Measurements from ENCODE around the gene GAS7. TPM values are rescaled to one million over a fixed set of nuclear protein-coding genes. Genes with fewer than 3 reads are reported as not detected.

GAS7 gene
- total RNA-seq, 1 donor from 2014 or later = 0.26 TPM

DNA sequence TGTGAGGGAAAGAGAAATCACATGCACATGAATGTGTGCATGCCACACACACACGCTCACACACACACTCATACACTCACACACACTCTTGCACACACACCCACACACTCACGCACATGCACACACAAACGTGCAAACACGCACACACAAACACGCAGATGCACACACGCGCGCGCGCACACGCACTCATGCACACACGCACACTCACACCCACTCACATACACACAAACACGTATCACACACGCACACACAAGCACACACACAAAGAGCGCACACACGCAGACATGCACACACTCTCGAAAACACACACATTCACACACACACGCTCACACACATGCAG lies 72.2 kb downstream of the GAS7 start:
- intact Hi-C loops (cut with micrococcal nuclease) = no loop called here
- no peak for DNase-seq
- H3K9me3 Mint-ChIP-seq = no peaks in the 10 kb centered on the region
- H3K4me3 Mint-ChIP-seq = no peak overlapping the region
- H3K27me3 Mint-ChIP-seq = no peaks in the 10 kb centered on the region
- H3K4me1 Mint-ChIP-seq = peaks cover 5% of the 10 kb centered on the region
- no peaks in the 10 kb centered on the region for H3K36me3 Mint-ChIP-seq (ENCODE audit: low read depth)
- no peak overlapping the region for H3K27ac Mint-ChIP-seq

- no peaks in the 10 kb centered on the region for H3K36me3 Mint-ChIP-seq (ENCODE audit: low read depth)
- intact Hi-C loops (cut with micrococcal nuclease) = no loop called here
- DNase-seq = no peak
- H3K27me3 Mint-ChIP-seq = no peaks in the 10 kb centered on the region
- peaks cover 5% of the 10 kb centered on the region for H3K4me1 Mint-ChIP-seq
- no peak overlapping the region for H3K27ac Mint-ChIP-seq
- no peaks in the 10 kb centered on the region for H3K9me3 Mint-ChIP-seq
- H3K4me3 Mint-ChIP-seq = no peak overlapping the region
Observed at GRCh38 chr17:10125531-10126275, 72.7 kb downstream of the GAS7 start.

- DNase-seq = no peak
- H3K4me3 Mint-ChIP-seq = no peak overlapping the region
- no peak overlapping the region for H3K27ac Mint-ChIP-seq
- H3K36me3 Mint-ChIP-seq (ENCODE audit: low read depth) = no peaks in the 10 kb centered on the region
- H3K9me3 Mint-ChIP-seq = no peaks in the 10 kb centered on the region
- H3K27me3 Mint-ChIP-seq = no peaks in the 10 kb centered on the region
- intact Hi-C loops (cut with micrococcal nuclease) = no loop called here
- peaks cover 22% of the 10 kb centered on the region for H3K4me1 Mint-ChIP-seq
Observed at GRCh38 chr17:10123093-10123492, 75.3 kb downstream of the GAS7 start.

GRCh38 chr17:10121971-10122707 lies 76.3 kb downstream of the GAS7 start:
- intact Hi-C loops (cut with micrococcal nuclease) = no loop called here
- Mint-ChIP-seq H3K36me3 (ENCODE audit: low read depth) (no peaks in the 10 kb centered on the region), H3K9me3 (no peaks in the 10 kb centered on the region), H3K27me3 (no peaks in the 10 kb centered on the region), H3K27ac (no peak overlapping the region), H3K4me1 (peaks cover 22% of the 10 kb centered on the region), H3K4me3 (no peak overlapping the region)
- no peak for DNase-seq

DNA sequence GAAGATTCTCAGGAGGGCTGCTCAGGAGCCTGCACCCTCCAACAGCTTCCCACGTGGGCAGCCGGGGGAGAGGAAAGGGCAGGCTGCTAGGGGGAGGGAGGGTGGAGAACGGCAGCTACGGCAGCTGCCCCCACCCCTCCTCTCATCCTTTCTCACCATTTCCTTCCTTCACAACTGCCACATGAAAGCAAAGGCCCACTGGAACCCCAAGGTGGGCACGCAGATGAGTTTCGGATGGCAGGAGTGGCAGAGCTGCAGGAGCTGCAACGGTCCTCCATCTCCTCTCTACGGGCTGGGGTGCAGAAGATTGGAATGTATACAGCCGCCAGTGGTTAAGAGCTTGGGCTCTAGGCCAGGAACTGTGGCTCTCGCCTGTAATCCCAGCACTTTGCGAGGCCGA lies 77.7 kb downstream of the GAS7 start:
- intact Hi-C loops (cut with micrococcal nuclease) = no loop called here
- H3K9me3 Mint-ChIP-seq = no peaks in the 10 kb centered on the region
- no peak overlapping the region for H3K4me3 Mint-ChIP-seq
- H3K4me1 Mint-ChIP-seq = peaks cover 23% of the 10 kb centered on the region
- no peak overlapping the region for H3K27ac Mint-ChIP-seq
- DNase-seq = no peak
- no peaks in the 10 kb centered on the region for H3K27me3 Mint-ChIP-seq
- H3K36me3 Mint-ChIP-seq (ENCODE audit: low read depth) = no peaks in the 10 kb centered on the region

DNA sequence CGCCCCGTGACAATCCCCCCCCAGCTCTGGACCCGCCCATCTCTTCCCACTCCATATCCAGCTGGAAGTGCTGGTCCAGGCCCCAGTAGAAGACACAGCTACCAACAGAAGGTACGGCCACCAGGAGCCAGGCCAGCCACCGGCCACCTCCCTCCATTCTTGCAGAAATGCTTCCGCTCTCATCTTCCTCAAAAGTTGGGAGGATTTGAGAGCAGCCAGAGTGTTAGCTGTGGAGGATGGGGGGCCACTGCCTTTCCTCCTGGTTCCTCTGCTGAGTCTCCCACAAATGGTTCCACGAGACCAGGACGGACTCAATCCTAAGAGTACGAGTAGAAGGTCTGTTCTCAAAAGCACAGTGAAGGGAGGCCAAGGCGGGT lies 78.3 kb downstream of the GAS7 start:
- H3K4me3 Mint-ChIP-seq = no peak overlapping the region
- H3K4me1 Mint-ChIP-seq = peaks cover 27% of the 10 kb centered on the region
- intact Hi-C loops (cut with micrococcal nuclease) = no loop called here
- H3K27ac Mint-ChIP-seq = no peak overlapping the region
- H3K9me3 Mint-ChIP-seq = no peaks in the 10 kb centered on the region
- DNase-seq = no peak
- no peaks in the 10 kb centered on the region for H3K27me3 Mint-ChIP-seq
- no peaks in the 10 kb centered on the region for H3K36me3 Mint-ChIP-seq (ENCODE audit: low read depth)

DNA sequence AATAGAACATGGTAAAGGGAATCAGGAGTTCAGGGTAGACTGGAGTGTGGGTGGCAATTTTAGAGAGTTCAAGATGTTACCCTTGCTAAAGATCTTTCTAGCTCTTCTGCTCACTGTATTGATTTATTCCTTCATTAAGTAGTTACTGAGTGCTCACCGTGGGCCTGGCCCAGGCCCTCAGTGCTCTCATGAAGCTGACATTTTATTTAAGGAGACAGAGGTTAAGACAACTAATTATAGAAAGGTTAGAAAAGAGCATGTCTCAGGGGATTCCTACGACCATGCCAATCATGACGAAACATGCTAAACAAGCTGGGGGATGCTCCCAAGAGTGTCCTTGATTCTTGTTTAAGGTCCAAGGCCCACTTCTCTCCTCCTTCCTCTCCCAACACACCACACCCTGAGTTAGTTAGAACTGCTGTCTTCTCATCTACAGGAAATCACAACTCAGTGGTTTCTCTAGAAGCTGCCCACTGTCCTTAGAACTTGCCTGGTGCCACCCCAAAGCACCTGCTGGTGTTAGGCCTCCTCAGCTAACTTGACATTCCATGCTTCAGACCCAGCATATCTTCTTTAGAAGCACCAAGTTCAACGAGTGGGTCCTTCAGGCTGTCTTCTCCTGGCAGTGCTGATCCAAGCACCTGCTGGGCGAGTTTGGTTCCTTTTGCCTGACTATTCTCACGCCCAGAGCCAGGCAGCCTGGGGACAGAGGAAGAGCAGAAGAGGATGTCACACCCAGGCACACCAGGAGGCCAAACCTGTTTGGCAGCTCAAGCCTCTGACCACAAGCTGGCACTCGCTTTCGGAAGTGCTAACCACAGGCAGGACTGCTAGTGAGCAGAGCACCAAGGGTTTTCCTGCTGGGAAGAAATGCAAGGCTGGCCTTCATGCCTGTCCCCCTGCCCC lies 79.0 kb downstream of the GAS7 start:
- H3K4me1 Mint-ChIP-seq = peaks cover 32% of the 10 kb centered on the region
- peaks cover 5% of the 10 kb centered on the region for H3K27me3 Mint-ChIP-seq
- no peak for DNase-seq
- intact Hi-C loops (cut with micrococcal nuclease) = no loop called here
- H3K36me3 Mint-ChIP-seq (ENCODE audit: low read depth) = no peaks in the 10 kb centered on the region
- peak overlapping the region; percentile 49 for H3K27ac Mint-ChIP-seq
- no peaks in the 10 kb centered on the region for H3K9me3 Mint-ChIP-seq
- peak overlapping the region; percentile 16 for H3K4me3 Mint-ChIP-seq

DNA sequence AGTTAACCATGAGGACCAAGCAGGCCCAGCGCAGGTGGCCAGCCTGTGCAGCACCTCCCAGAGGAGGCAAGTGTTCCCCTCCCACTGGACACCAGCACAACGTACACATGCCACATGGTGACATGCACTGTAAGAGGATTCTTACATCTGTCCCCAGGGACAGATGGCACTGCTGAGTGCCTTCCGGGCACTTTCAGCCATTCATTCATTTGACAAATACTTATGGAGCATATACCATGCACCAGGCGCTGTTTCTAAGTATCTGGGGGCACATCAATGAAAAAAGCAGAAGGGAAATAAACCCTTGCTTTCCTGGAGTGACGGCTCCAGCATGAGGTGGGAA lies 79.6 kb downstream of the GAS7 start:
- Mint-ChIP-seq H3K27ac (no peak overlapping the region), H3K9me3 (no peaks in the 10 kb centered on the region), H3K27me3 (peaks cover 6% of the 10 kb centered on the region), H3K36me3 (ENCODE audit: low read depth) (no peaks in the 10 kb centered on the region), H3K4me1 (peaks cover 34% of the 10 kb centered on the region), H3K4me3 (no peak overlapping the region)
- DNase-seq = no peak
- intact Hi-C loops (cut with micrococcal nuclease) = no loop called here

DNA sequence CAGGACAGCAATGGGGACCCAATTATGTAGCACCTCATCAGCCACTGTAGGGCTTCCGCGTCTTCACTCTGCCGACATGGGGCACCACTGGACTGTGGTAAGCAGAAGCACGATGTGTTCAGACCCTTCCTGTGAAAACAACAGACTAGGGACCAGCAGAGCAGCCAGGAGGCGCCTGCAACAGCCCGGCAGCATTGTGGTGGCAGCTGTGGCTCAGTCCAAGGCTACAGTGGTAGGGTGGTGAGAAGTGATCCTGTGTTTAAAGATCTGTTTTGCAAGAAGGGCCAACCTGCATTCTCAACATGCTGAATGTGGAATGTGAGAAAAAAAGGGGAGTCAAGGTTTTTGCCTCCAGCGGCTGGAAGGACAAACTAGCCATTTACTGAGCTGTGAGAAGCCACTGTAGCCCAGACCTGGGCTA lies 80.8 kb downstream of the GAS7 start:
- no peaks in the 10 kb centered on the region for H3K9me3 Mint-ChIP-seq
- no peaks in the 10 kb centered on the region for H3K36me3 Mint-ChIP-seq (ENCODE audit: low read depth)
- H3K27me3 Mint-ChIP-seq = peaks cover 6% of the 10 kb centered on the region
- no peak overlapping the region for H3K4me3 Mint-ChIP-seq
- intact Hi-C loops (cut with micrococcal nuclease) = no loop called here
- peaks cover 34% of the 10 kb centered on the region for H3K4me1 Mint-ChIP-seq
- no peak for DNase-seq
- no peak overlapping the region for H3K27ac Mint-ChIP-seq

- no peaks in the 10 kb centered on the region for H3K9me3 Mint-ChIP-seq
- peaks cover 30% of the 10 kb centered on the region for H3K4me1 Mint-ChIP-seq
- no peak for DNase-seq
- peaks cover 8% of the 10 kb centered on the region for H3K27me3 Mint-ChIP-seq
- intact Hi-C loops (cut with micrococcal nuclease) = no loop called here
- H3K27ac Mint-ChIP-seq = no peak overlapping the region
- no peaks in the 10 kb centered on the region for H3K36me3 Mint-ChIP-seq (ENCODE audit: low read depth)
- H3K4me3 Mint-ChIP-seq = no peak overlapping the region
Observed at GRCh38 chr17:10116753-10117420, 81.5 kb downstream of the GAS7 start.

GRCh38 chr17:10116267-10116666 lies 82.1 kb downstream of the GAS7 start:
- Mint-ChIP-seq H3K4me1 (peaks cover 29% of the 10 kb centered on the region), H3K27me3 (peaks cover 8% of the 10 kb centered on the region), H3K4me3 (no peak overlapping the region), H3K36me3 (ENCODE audit: low read depth) (no peaks in the 10 kb centered on the region), H3K9me3 (no peaks in the 10 kb centered on the region), H3K27ac (no peak overlapping the region)
- no peak for DNase-seq
- intact Hi-C loops (cut with micrococcal nuclease) = no loop called here

DNA sequence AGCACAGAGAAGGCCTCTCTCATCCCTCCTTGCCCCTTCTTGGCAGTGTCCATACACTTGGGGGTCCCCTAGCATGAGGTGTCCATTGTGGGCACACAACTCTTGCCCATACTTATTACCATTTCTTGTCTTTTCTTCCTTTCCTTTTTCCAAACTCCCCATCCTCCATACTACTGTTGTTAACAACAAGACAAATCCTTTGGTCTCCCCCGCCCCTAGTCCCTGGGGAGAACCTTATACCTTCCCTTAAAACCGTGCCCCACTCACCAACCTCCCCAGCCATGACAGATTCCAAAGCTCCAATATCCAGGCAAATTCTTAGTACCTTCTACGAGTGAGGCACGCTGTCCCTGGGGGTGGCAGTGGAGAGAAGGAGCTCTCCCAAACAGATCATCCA lies 82.9 kb downstream of the GAS7 start:
- H3K36me3 Mint-ChIP-seq (ENCODE audit: low read depth) = no peaks in the 10 kb centered on the region
- H3K4me3 Mint-ChIP-seq = no peak overlapping the region
- H3K27me3 Mint-ChIP-seq = peaks cover 8% of the 10 kb centered on the region
- H3K4me1 Mint-ChIP-seq = peaks cover 29% of the 10 kb centered on the region
- H3K27ac Mint-ChIP-seq = no peak overlapping the region
- intact Hi-C loops (cut with micrococcal nuclease) = no loop called here
- H3K9me3 Mint-ChIP-seq = no peaks in the 10 kb centered on the region
- DNase-seq = no peak

DNA sequence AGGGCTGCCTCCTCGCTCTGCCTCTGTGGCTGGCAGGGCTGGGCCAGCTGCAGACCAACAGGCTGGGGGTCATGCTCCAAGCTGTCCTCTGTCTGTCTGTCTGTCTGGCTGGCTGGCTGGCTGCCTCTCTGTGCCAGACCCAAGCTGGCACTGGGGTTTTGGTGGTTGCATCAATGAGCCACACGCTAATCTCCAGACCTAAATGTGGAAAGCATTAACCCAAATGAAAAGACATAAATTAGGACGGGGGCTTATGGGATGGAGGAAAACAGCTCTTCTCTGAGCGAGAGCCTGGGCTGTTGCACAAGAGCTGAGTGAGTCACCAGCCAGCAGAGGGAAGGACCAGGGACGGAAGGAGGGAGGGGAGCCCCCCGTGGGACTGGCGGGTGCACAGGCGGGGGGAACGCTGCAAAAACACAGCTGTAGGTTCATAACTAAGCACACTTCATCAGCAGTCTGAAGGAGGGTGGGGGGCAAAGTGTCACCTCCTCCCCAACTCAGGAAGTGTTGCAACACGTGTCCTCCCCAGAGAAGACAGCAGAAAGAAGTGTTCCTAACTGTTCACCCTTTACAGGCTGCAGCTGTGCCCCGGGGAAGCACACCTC lies 83.4 kb downstream of the GAS7 start:
- H3K36me3 Mint-ChIP-seq (ENCODE audit: low read depth) = no peaks in the 10 kb centered on the region
- no peaks in the 10 kb centered on the region for H3K9me3 Mint-ChIP-seq
- DNase-seq = peak; percentile 69
- no peak overlapping the region for H3K4me3 Mint-ChIP-seq
- intact Hi-C loops (cut with micrococcal nuclease) = no loop called here
- peaks cover 24% of the 10 kb centered on the region for H3K4me1 Mint-ChIP-seq
- peaks cover 8% of the 10 kb centered on the region for H3K27me3 Mint-ChIP-seq
- H3K27ac Mint-ChIP-seq = no peak overlapping the region
